Nephron progenitor cell (in vitro differentiated cells): ENCODE results near the gene ACER1.

Source experiments
- DNase-seq: peaks from one replicate; pipeline ENCODE4 v3.0.0; 2021
- H3K27ac Mint-ChIP-seq: 2 replicates; pipeline ENCODE4 v1.8.0; 2021; ENCODE audit warnings: mild to moderate bottlenecking, moderate library complexity, mixed read lengths
- H3K27me3 Mint-ChIP-seq: 2 replicates; pipeline ENCODE4 v1.8.0; 2021; ENCODE audit warnings: mild to moderate bottlenecking, low read depth, mixed read lengths; ENCODE audit not compliant: poor library complexity
- H3K36me3 Mint-ChIP-seq: 2 replicates; pipeline ENCODE4 v1.8.0; 2021; ENCODE audit warnings: low read depth, mixed read lengths
- H3K4me1 Mint-ChIP-seq: 2 replicates; pipeline ENCODE4 v1.8.0; 2021; ENCODE audit warnings: mixed read lengths
- H3K4me3 Mint-ChIP-seq: 2 replicates; pipeline ENCODE4 v1.8.0; 2021; ENCODE audit warnings: mild to moderate bottlenecking, moderate library complexity, mixed read lengths
- H3K9me3 Mint-ChIP-seq: 2 replicates; pipeline ENCODE4 v1.8.0; 2021; ENCODE audit warnings: mild to moderate bottlenecking, moderate library complexity, mixed read lengths
- TF ChIP-seq, protein P1 (sequence below): fragments of 200-600 bp; sonication (generic); IDR thresholded peaks from 2 replicates; pipeline ENCODE4 v1.5.0; 2021; ENCODE audit warnings: antibody characterized with exemption

ACER1 gene

DNA sequence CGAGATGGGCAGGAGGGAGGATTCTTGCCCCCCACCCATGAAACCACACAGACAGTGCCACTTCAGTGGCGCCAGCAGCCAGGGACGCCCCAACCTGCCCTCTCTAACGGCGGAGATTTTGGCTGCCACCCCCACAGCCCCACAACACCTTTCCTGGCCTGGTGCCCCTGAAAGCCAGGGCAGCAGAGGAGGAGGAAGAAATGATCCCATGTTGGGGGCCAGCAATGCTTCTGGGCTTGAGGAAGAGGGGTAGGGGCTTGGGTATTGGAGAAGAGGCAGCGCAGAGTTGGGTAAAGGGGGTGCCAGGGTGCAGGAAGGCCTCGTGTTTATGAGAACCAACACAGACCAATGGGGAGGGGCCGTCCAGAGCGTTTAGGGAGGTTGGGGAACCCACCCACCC is 55.4 kb downstream of the ACER1 start:
- H3K9me3 Mint-ChIP-seq, result peaks cover 20% of the 10 kb centered on the region
- TF ChIP-seq, protein P1, sequence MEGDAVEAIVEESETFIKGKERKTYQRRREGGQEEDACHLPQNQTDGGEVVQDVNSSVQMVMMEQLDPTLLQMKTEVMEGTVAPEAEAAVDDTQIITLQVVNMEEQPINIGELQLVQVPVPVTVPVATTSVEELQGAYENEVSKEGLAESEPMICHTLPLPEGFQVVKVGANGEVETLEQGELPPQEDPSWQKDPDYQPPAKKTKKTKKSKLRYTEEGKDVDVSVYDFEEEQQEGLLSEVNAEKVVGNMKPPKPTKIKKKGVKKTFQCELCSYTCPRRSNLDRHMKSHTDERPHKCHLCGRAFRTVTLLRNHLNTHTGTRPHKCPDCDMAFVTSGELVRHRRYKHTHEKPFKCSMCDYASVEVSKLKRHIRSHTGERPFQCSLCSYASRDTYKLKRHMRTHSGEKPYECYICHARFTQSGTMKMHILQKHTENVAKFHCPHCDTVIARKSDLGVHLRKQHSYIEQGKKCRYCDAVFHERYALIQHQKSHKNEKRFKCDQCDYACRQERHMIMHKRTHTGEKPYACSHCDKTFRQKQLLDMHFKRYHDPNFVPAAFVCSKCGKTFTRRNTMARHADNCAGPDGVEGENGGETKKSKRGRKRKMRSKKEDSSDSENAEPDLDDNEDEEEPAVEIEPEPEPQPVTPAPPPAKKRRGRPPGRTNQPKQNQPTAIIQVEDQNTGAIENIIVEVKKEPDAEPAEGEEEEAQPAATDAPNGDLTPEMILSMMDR, result no peak
- peak overlapping the region; percentile 92 for H3K4me3 Mint-ChIP-seq
- H3K36me3 Mint-ChIP-seq, result no peaks in the 10 kb centered on the region
- peaks cover 61% of the 10 kb centered on the region for H3K4me1 Mint-ChIP-seq
- H3K27ac Mint-ChIP-seq, result peak overlapping the region; percentile 48
- no peak for DNase-seq
- peaks cover 12% of the 10 kb centered on the region for H3K27me3 Mint-ChIP-seq

GRCh38 chr19:6276447-6276846 is 57.0 kb downstream of the ACER1 start:
- Mint-ChIP-seq H3K9me3 (peaks cover 4% of the 10 kb centered on the region), H3K27ac (peak overlapping the region; percentile 41), H3K36me3 (no peaks in the 10 kb centered on the region), H3K27me3 (peaks cover 5% of the 10 kb centered on the region), H3K4me1 (peaks cover 77% of the 10 kb centered on the region), H3K4me3 (peak overlapping the region; percentile 62)
- DNase-seq, result no peak
- TF ChIP-seq, protein P1, result no peak

- DNase-seq, result no peak
- peaks cover 8% of the 10 kb centered on the region for H3K36me3 Mint-ChIP-seq
- TF ChIP-seq, protein P1, result no peak
- H3K27ac Mint-ChIP-seq, result peak overlapping the region; percentile 61
- no peaks in the 10 kb centered on the region for H3K27me3 Mint-ChIP-seq
- H3K4me3 Mint-ChIP-seq, result peak overlapping the region; percentile 54
- H3K9me3 Mint-ChIP-seq, result no peaks in the 10 kb centered on the region
- peaks cover 89% of the 10 kb centered on the region for H3K4me1 Mint-ChIP-seq
Observed at GRCh38 chr19:6275170-6275744, 58.2 kb downstream of the ACER1 start.

DNA sequence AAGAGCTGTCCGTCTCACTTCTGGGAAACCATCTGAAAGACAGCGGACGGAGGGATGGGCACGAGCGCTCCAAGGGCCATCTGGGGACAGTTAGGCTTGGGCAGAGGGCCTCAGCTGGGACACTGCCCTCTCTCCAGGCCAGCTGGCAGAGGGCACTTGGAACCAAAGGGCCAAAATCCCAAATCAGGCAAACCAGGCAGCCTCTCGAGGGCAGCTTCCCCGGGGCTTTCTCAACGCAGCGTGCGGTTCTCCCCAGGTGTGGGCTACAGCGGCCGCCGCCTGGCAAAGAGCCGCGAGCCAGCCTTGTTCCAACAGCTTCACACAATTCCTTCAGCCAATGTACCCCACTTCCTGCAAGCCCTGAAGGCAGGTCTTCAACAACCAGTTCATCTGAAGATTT is 58.7 kb downstream of the ACER1 start:
- peak overlapping the region; percentile 67 for H3K4me3 Mint-ChIP-seq
- peaks cover 13% of the 10 kb centered on the region for H3K36me3 Mint-ChIP-seq
- DNase-seq, result no peak
- TF ChIP-seq, protein P1, result no peak
- peaks cover 94% of the 10 kb centered on the region for H3K4me1 Mint-ChIP-seq
- H3K27me3 Mint-ChIP-seq, result no peaks in the 10 kb centered on the region
- no peaks in the 10 kb centered on the region for H3K9me3 Mint-ChIP-seq
- H3K27ac Mint-ChIP-seq, result peak overlapping the region; percentile 92

DNA sequence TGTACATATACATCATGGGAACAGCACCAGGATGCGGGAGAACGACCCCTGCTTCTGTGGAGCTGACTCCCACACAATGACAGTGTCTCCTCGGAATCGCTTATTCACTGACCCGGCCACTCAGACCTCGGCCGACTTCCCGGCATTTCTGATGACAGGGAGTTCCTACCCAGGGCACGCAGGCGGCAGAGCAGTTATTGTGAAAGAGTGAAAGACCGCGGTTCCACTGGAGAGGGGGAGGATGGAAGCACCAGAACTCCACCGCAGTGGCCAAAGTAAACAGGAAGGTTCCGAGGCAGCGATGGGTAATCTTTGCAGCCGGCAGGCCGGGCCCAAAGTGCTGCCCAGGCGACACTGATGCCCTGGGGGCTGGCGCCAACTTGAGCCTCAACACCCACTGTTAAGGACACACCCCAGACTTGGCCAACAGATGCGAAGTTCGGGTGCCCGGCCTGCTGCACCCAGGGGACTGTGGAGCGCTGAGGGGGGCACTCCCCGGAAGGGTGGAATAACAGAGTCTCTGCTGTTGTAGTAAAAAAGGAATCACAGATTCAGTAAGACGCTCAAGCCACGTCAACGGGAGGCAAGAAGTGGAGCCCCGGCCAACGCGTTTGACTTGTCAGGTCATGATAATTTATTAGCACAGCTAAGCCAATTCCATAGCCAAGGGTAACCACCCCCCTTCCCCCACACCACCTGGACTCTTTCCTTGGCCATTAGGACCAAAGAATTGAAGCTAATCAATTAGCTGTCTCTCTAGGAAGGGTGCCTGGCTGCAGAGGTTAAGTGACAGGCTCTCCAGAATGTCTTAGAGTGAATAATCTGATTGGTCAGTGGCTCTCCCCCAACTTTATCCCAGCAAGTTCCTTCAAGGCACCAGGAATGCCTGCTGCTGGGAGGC is 59.5 kb downstream of the ACER1 start:
- peaks cover 21% of the 10 kb centered on the region for H3K36me3 Mint-ChIP-seq
- peak overlapping the region; percentile 67 for H3K4me3 Mint-ChIP-seq
- peak overlapping the region; percentile 92 for H3K27ac Mint-ChIP-seq
- DNase-seq, result peak; percentile 38
- H3K9me3 Mint-ChIP-seq, result no peaks in the 10 kb centered on the region
- H3K4me1 Mint-ChIP-seq, result peaks cover 99% of the 10 kb centered on the region
- no peaks in the 10 kb centered on the region for H3K27me3 Mint-ChIP-seq
- TF ChIP-seq, protein P1, result no peak
